SK-N-SH treated with all-trans-retinoic acid at 6 μM for 48 hours (cell line): ENCODE data around the gene CEP68.

Source experiments
- ATAC-seq: fragments of 200-7000 bp; cut with Tn5 transposase; 3 replicates; pipeline ENCODE4 v1.9.1; 2020; ENCODE audit warnings: mild to moderate bottlenecking, moderate library complexity
- ARNTL ChIP-seq: fragments of 450-650 bp; formaldehyde crosslinking; IDR thresholded peaks from 2 replicates; pipeline ENCODE4 v1.5.0; 2020; ENCODE audit warnings: low read depth, mild to moderate bottlenecking, moderate library complexity, borderline replicate concordance
- BACH2 ChIP-seq: fragments of 250-450 bp; sonication (Bioruptor Pico); IDR thresholded peaks from 2 replicates; pipeline ENCODE4 v1.9.0; 2021; ENCODE audit warnings: mild to moderate bottlenecking, borderline replicate concordance
- CSDC2 ChIP-seq: fragments of 250-450 bp; sonication (Bioruptor Pico); IDR thresholded peaks from 2 replicates; pipeline ENCODE4 v1.5.0; 2020; ENCODE audit warnings: mild to moderate bottlenecking, moderate library complexity
- ESRRG ChIP-seq: fragments of 250-450 bp; sonication (Bioruptor Pico); IDR thresholded peaks from 2 replicates; pipeline ENCODE4 v1.6.1; 2021; ENCODE audit warnings: mild to moderate bottlenecking
- GLIS3 ChIP-seq: fragments of 250-450 bp; sonication (Bioruptor Pico); IDR thresholded peaks from 2 replicates; pipeline ENCODE4 v1.5.0; 2020; ENCODE audit warnings: mild to moderate bottlenecking, moderate library complexity
- ISL1 ChIP-seq: fragments of 250-450 bp; sonication (Bioruptor Pico); IDR thresholded peaks from 2 replicates; pipeline ENCODE4 v2.1.2; 2022; ENCODE audit warnings: mild to moderate bottlenecking, moderate library complexity
- OSR1 ChIP-seq: fragments of 250-450 bp; sonication (Bioruptor Pico); IDR thresholded peaks from 2 replicates; pipeline ENCODE4 v1.8.0; 2022; ENCODE audit warnings: moderate library complexity, mild to moderate bottlenecking, inconsistent platforms
- RARB ChIP-seq: fragments of 250-450 bp; sonication (Bioruptor Pico); IDR thresholded peaks from 2 replicates; pipeline ENCODE4 v1.8.0; 2021; ENCODE audit warnings: mild to moderate bottlenecking, moderate library complexity
- SNAI2 ChIP-seq: fragments of 250-450 bp; sonication (Bioruptor Pico); IDR thresholded peaks from 2 replicates; pipeline ENCODE4 v1.5.0; 2020; ENCODE audit warnings: mild to moderate bottlenecking, moderate library complexity
- TCF4 ChIP-seq: fragments of 250-450 bp; sonication (Bioruptor Pico); IDR thresholded peaks from 2 replicates; pipeline ENCODE4 v1.8.0; 2021; ENCODE audit warnings: mild to moderate bottlenecking, moderate library complexity, borderline replicate concordance
- TOX ChIP-seq: fragments of 250-450 bp; sonication (Bioruptor Pico); IDR thresholded peaks from 2 replicates; pipeline ENCODE4 v1.8.0; 2021; ENCODE audit warnings: mild to moderate bottlenecking, moderate library complexity, borderline replicate concordance
- ZC3H10 ChIP-seq: fragments of 250-450 bp; sonication (Bioruptor Pico); IDR thresholded peaks from 2 replicates; pipeline ENCODE4 v1.5.1; 2021; ENCODE audit warnings: mild to moderate bottlenecking, moderate library complexity
- ZFP3 ChIP-seq: fragments of 250-450 bp; sonication (Bioruptor Pico); IDR thresholded peaks from 2 replicates; pipeline ENCODE4 v1.5.0; 2020; ENCODE audit warnings: mild to moderate bottlenecking, moderate library complexity
- ZFP30 ChIP-seq: fragments of 450-650 bp; formaldehyde crosslinking; IDR thresholded peaks from 2 replicates; pipeline ENCODE4 v1.5.0; 2022; ENCODE audit warnings: mild to moderate bottlenecking, moderate library complexity
- ZNF565 ChIP-seq: fragments of 450-650 bp; formaldehyde crosslinking; conservative IDR thresholded peaks from 2 replicates; pipeline ENCODE4 v1.5.0; 2020; ENCODE audit warnings: low read depth, mild to moderate bottlenecking, moderate library complexity
- ZNF70 ChIP-seq: fragments of 450-650 bp; formaldehyde crosslinking; IDR thresholded peaks from 2 replicates; pipeline ENCODE4 v1.5.0; 2020; ENCODE audit warnings: mild to moderate bottlenecking, moderate library complexity
- TF ChIP-seq, protein P1 (sequence below): fragments of 250-450 bp; sonication (Bioruptor Pico); IDR thresholded peaks from 2 replicates; pipeline ENCODE4 v1.5.1; 2020; ENCODE audit warnings: low read depth, mild to moderate bottlenecking, moderate library complexity
- TF ChIP-seq, protein P2 (sequence below): fragments of 250-450 bp; sonication (Bioruptor Pico); IDR thresholded peaks from 2 replicates; pipeline ENCODE4 v1.5.0; 2020; ENCODE audit warnings: mild to moderate bottlenecking, moderate library complexity
- TF ChIP-seq, protein P3 (sequence below): fragments of 250-450 bp; sonication (Bioruptor Pico); IDR thresholded peaks from 2 replicates; pipeline ENCODE4 v1.8.0; 2020; ENCODE audit warnings: mild to moderate bottlenecking, moderate library complexity, borderline replicate concordance
- TF ChIP-seq, protein P4 (sequence below): fragments of 250-450 bp; sonication (Bioruptor Pico); IDR thresholded peaks from 2 replicates; pipeline ENCODE4 v1.8.0; 2021; ENCODE audit warnings: low read depth, mild to moderate bottlenecking, moderate library complexity, borderline replicate concordance

Gene CEP68

DNA sequence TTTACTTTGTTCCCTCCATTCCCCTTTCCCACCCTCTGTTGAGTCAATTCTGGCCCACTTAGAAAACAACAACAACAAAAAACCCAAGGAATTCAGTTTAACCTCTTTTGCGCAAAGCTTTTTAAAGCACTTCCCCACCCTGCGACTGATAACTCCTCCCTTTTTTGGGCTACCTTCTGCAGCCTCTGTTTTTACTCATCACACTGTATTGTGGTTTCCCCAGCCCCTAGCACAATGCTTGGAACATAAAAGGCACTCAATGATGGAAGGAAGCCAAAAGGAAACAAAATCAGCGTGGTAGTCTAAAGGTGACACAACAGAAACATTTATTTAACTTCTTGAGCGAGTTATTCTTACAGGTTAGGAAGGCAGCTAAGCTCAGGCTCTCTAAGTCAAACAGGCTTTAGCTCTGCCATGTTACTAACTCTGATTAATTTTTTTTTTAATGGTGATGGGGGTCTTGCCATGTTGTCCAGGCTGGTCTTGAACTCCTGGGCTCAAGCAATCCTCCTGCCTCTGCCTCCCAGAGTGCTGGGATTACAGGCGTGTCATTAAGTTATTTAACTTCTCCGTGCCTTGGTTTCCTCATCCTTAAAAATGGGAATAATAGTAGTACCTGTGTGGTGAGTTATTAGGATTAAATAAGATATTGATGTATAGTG lies 1.3 kb downstream of the CEP68 start:
- no peak for ATAC-seq
- TF ChIP-seq, protein P1, sequence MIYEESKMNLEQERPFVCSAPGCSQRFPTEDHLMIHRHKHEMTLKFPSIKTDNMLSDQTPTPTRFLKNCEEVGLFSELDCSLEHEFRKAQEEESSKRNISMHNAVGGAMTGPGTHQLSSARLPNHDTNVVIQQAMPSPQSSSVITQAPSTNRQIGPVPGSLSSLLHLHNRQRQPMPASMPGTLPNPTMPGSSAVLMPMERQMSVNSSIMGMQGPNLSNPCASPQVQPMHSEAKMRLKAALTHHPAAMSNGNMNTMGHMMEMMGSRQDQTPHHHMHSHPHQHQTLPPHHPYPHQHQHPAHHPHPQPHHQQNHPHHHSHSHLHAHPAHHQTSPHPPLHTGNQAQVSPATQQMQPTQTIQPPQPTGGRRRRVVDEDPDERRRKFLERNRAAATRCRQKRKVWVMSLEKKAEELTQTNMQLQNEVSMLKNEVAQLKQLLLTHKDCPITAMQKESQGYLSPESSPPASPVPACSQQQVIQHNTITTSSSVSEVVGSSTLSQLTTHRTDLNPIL (CRISPR knock-in tag) = no peak

DNA sequence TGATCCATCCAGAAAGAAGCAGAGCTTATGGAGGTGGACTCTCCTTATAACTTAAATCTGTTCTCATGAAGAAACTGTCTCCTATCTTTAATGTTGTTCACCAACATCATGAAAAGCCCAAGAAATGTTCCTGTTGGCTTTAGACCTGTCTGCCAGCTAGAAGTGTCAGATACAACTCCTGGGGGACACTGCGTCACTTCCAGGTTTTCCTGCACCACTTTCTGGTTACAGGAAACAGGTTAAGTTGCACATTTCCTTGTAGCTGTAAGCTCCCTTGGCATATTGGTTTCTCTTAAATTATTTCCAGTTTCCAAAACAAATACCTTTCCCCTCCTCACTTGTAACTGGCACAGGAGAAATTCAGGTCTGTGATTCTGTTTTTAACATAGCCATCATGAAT lies 2.9 kb downstream of the CEP68 start:
- TF ChIP-seq, protein P1 (CRISPR knock-in tag) = no peak
- TF ChIP-seq ZFP3 (CRISPR knock-in tag) = no peak
- TF ChIP-seq ESRRG (CRISPR knock-in tag) = no peak
- no peak for TF ChIP-seq OSR1 (CRISPR knock-in tag)
- no peak for TF ChIP-seq RARB (CRISPR knock-in tag)
- TF ChIP-seq TOX (CRISPR knock-in tag) = no peak
- TF ChIP-seq SNAI2 (CRISPR knock-in tag) = no peak
- TF ChIP-seq GLIS3 = no peak
- TF ChIP-seq ZC3H10 (CRISPR knock-in tag) = no peak
- no peak for ATAC-seq

DNA sequence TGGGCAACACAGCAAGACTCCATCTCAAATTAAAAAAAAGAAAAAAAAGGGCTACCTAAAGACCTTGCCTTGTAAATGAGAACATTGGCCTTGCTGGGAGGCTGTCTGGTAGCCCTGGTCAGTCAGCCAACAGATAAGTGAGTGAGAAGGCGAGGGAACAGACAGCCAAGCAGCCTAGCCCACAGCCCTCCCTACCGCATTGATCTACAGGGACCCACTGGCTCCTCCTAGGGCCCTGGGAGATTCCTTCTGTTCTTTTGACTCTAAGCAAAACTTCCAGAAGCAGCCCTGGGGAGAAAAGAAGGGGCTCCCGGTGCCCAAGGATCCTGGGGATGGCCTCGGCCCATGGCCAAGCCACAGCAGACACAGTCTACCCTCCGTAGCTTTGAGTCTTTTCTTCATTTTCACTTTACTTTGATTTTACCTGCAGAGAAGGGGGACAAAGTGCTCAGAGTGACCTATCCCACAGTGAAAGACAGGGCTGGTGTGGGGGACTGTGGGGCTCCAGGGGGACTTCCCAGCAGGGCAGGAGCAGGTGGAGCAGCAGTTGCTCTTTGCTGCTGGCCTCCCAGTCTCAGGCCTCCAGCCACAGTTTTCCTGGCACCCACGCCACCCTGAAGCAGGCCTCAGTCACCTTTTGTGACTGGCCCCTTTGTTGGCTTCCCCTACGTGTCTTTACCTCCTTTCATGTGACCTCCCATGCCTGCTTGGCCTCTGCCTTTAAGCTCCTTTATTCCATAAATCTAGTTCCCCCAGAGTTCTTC lies 5.1 kb downstream of the CEP68 start:
- no peak for TF ChIP-seq ESRRG (CRISPR knock-in tag)
- TF ChIP-seq ARNTL (CRISPR knock-in tag) = no peak
- no peak for TF ChIP-seq SNAI2 (CRISPR knock-in tag)
- TF ChIP-seq ZNF70 (CRISPR knock-in tag) = no peak
- no peak for TF ChIP-seq ISL1 (CRISPR knock-in tag)
- TF ChIP-seq, protein P1 (CRISPR knock-in tag) = no peak
- TF ChIP-seq ZNF565 = no peak
- TF ChIP-seq, protein P2, sequence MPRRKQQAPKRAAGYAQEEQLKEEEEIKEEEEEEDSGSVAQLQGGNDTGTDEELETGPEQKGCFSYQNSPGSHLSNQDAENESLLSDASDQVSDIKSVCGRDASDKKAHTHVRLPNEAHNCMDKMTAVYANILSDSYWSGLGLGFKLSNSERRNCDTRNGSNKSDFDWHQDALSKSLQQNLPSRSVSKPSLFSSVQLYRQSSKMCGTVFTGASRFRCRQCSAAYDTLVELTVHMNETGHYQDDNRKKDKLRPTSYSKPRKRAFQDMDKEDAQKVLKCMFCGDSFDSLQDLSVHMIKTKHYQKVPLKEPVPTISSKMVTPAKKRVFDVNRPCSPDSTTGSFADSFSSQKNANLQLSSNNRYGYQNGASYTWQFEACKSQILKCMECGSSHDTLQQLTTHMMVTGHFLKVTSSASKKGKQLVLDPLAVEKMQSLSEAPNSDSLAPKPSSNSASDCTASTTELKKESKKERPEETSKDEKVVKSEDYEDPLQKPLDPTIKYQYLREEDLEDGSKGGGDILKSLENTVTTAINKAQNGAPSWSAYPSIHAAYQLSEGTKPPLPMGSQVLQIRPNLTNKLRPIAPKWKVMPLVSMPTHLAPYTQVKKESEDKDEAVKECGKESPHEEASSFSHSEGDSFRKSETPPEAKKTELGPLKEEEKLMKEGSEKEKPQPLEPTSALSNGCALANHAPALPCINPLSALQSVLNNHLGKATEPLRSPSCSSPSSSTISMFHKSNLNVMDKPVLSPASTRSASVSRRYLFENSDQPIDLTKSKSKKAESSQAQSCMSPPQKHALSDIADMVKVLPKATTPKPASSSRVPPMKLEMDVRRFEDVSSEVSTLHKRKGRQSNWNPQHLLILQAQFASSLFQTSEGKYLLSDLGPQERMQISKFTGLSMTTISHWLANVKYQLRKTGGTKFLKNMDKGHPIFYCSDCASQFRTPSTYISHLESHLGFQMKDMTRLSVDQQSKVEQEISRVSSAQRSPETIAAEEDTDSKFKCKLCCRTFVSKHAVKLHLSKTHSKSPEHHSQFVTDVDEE (CRISPR knock-in tag) = no peak
- TF ChIP-seq ZFP30 (CRISPR knock-in tag) = no peak
- no peak for ATAC-seq

DNA sequence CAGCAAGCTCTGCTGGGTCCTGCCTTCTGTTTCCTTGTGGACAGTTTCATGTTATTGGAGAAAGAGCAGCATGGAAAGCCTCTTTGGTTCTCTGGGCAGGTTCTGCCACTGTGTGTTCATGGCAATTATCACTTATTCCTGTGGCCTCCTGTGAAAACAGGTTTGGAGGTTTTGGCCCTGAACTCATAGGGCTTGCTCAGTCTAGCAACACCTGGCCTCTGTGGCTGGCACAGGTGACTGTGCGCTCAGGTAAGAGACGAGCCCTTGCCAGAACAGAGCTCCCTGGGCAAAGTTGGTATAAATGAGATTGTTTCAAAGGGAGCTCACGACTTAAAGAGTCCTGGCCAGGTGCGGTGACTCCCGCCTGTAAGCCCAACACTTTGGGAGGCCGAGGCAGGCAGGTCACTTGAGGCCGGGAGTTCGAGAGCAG lies 5.7 kb downstream of the CEP68 start:
- no peak for ATAC-seq
- TF ChIP-seq ISL1 (CRISPR knock-in tag) (no peak), RARB (CRISPR knock-in tag) (no peak), GLIS3 (no peak), ESRRG (CRISPR knock-in tag) (no peak), ARNTL (CRISPR knock-in tag) (no peak), ZC3H10 (CRISPR knock-in tag) (no peak), ZNF70 (CRISPR knock-in tag) (no peak), TCF4 (CRISPR knock-in tag) (no peak), BACH2 (CRISPR knock-in tag) (no peak), CSDC2 (no peak)
- TF ChIP-seq, protein P2 (CRISPR knock-in tag) = no peak
- TF ChIP-seq, protein P3, sequence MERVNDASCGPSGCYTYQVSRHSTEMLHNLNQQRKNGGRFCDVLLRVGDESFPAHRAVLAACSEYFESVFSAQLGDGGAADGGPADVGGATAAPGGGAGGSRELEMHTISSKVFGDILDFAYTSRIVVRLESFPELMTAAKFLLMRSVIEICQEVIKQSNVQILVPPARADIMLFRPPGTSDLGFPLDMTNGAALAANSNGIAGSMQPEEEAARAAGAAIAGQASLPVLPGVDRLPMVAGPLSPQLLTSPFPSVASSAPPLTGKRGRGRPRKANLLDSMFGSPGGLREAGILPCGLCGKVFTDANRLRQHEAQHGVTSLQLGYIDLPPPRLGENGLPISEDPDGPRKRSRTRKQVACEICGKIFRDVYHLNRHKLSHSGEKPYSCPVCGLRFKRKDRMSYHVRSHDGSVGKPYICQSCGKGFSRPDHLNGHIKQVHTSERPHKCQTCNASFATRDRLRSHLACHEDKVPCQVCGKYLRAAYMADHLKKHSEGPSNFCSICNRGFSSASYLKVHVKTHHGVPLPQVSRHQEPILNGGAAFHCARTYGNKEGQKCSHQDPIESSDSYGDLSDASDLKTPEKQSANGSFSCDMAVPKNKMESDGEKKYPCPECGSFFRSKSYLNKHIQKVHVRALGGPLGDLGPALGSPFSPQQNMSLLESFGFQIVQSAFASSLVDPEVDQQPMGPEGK (CRISPR knock-in tag) = no peak
- TF ChIP-seq, protein P4, sequence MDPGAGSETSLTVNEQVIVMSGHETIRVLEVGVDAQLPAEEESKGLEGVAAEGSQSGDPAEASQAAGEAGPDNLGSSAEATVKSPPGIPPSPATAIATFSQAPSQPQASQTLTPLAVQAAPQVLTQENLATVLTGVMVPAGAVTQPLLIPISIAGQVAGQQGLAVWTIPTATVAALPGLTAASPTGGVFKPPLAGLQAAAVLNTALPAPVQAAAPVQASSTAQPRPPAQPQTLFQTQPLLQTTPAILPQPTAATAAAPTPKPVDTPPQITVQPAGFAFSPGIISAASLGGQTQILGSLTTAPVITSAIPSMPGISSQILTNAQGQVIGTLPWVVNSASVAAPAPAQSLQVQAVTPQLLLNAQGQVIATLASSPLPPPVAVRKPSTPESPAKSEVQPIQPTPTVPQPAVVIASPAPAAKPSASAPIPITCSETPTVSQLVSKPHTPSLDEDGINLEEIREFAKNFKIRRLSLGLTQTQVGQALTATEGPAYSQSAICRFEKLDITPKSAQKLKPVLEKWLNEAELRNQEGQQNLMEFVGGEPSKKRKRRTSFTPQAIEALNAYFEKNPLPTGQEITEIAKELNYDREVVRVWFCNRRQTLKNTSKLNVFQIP (CRISPR knock-in tag) = no peak
